AG10803 (cell line): Measurements from ENCODE around the gene CSTF3.
A peak's percentile ranks its signal among the peaks of the same experiment; 100 is the strongest.

Source experiments
- DNase-seq: peaks from one replicate; pipeline ENCODE4 v3.0.0; 2010; ENCODE audit warnings: low read depth
- H3K4me3 ChIP-seq: 2 replicates; pipeline ENCODE4 v1.5.1; 2011; ENCODE audit warnings: mild to moderate bottlenecking, low read length, control low read depth
- CTCF ChIP-seq: conservative IDR thresholded peaks from 2 replicates; pipeline ENCODE4 v1.5.1; 2011; ENCODE audit warnings: mild to moderate bottlenecking, low read length, control low read depth, inconsistent platforms

Gene CSTF3

GRCh38 chr11:33161120-33162005 is at the start of gene CSTF3:
Gene CSTF3 (minus strand): TSS chr11:33161480. CDS start chr11:33161325, 155 bp downstream.
- peak; percentile 35 for TF ChIP-seq CTCF

GRCh38 chr11:33208150-33208549 is 46.9 kb upstream of the CSTF3 start:
- TF ChIP-seq CTCF: no peak
- H3K4me3 ChIP-seq: no peak overlapping the region
- no peak for DNase-seq

More at GRCh38 chr11:33161120-33162005, at the start of gene CSTF3:
- peak within 1 kb of the TSS; percentile 98 for H3K4me3 ChIP-seq
- peak; percentile 97 for DNase-seq

- H3K4me3 ChIP-seq: no peak overlapping the region
- TF ChIP-seq CTCF: no peak
- DNase-seq: no peak
Observed at GRCh38 chr11:33207408-33207985, 46.2 kb upstream of the CSTF3 start.

GRCh38 chr11:33197915-33198727 is 36.8 kb upstream of the CSTF3 start:
- DNase-seq: peak; percentile 21
- TF ChIP-seq CTCF: no peak
- H3K4me3 ChIP-seq: no peak overlapping the region

GRCh38 chr11:33195462-33196173 is 34.3 kb upstream of the CSTF3 start:
- H3K4me3 ChIP-seq: no peak overlapping the region
- no peak for TF ChIP-seq CTCF
- no peak for DNase-seq

- no peak for TF ChIP-seq CTCF
- DNase-seq: no peak
- no peak overlapping the region for H3K4me3 ChIP-seq
Observed at GRCh38 chr11:33194455-33194854, 33.2 kb upstream of the CSTF3 start.
